ENCODE measurements around the gene ACOX3. TPM values are rescaled to one million over a fixed set of nuclear protein-coding genes. Genes with fewer than 3 reads are reported as not detected.

ACOX3 gene
- total and polyA plus RNA-seq, 4 experiments from 2014 or later: 13.3 to 17.3 (median 16.4) TPM

DNA sequence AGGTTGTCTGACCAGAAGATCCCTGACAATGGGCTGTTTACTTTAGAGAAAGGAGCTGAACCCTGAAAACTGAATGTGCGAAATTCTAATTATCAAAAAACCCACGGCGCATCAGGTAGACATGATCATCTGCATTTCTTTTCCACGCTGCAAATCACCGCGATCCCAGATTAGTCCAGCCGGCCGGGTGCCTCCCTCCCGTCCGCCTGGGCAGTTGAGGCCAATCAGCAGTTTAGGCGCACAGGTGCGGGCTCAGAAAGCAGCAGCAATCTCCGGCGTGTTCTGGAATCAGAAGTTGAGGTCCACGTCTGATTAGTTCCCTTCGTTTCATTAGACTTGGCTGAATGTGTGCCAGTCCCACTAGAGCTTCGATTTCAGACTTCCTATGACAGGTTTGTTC lies 73.9 kb downstream of the ACOX3 start:
- POLR2A ChIA-PET (ENCODE audit: partially characterized antibody): interaction anchor here (0.7 kb wide), 1 partner anchor 208 kb away, joined by 4 read pairs; the partner anchor contains the start of gene ABLIM2
- DNase-seq: no peak
- intact Hi-C loops (cut with micrococcal nuclease): loop anchor here (1.0 kb wide), 1 partner anchor 24 kb away; no protein-coding TSS in a partner anchor
- Histone ChIP-seq H3K36me3 (ENCODE audit: insufficient read depth, low read length) (no peaks in the 10 kb centered on the region), H3K27ac (ENCODE audit: low read depth, low read length) (no peak overlapping the region), H3K4me1 (ENCODE audit: insufficient read depth, low read length) (no peaks in the 10 kb centered on the region), H3K9me3 (ENCODE audit: control insufficient read depth in 1 of 2, low read length in 2 of 2) (no peaks in the 10 kb centered on the region), H3K4me3 (ENCODE audit: low read length in 2 of 2) (no peak overlapping the region), H3K27me3 (ENCODE audit: insufficient read depth, low read length) (no peaks in the 10 kb centered on the region)
- Mint-ChIP-seq H3K9me3 (peaks cover 0 to 5% (median 1%) of the 10 kb centered on the region in 8 donors), H3K4me3 (no peak overlapping the region), H3K4me1 (no peaks in the 10 kb centered on the region), H3K27ac (no peak overlapping the region), H3K36me3 (peaks cover 12 to 30% of the 10 kb centered on the region in 2 donors), H3K27me3 (no peaks in the 10 kb centered on the region)
- CTCF ChIA-PET (ENCODE audit: partially characterized antibody): no interaction called here

DNA sequence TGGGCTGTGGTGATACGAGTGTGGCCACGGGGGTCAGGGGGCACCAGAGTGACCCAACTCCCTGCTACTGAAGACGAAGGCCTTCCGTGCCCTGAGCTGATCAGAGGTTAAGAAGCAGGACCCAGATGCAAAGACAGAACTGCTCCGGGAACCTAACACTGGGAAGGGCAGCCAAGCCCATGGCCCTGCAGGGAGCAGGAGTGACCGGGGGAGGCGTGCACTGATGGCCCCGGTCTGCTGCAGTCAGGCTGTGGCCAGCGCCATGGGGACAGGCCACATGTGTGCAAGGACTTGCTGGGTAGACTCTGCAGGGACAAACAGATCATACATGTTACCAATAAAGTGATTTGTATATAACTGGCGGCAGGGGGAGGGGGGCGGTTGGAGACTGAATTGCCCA lies 74.6 kb downstream of the ACOX3 start:
- POLR2A ChIA-PET (ENCODE audit: partially characterized antibody): no interaction called here
- Mint-ChIP-seq H3K27me3 (no peaks in the 10 kb centered on the region), H3K4me1 (no peaks in the 10 kb centered on the region)

DNA sequence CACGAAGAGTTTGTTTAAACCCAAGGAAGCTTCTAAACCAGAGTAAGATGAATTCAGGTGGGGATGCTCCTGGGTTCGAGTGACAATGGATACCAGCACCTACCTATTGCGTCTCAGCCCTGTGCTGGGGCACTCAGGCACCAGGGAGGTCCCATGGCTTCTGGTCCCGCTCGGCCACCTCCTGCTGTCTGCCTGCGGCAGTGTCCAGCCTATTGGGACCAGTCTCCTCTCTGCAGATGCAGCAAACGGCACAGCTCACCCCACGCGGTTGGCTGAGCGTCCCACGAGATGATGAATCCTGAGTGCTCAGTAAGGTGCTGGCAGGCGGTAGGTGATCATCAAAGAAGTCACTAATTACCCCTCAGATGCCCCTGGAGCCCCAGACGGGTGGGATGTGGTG lies 75.2 kb downstream of the ACOX3 start:
- ChIA-PET CTCF (ENCODE audit: partially characterized antibody) (no interaction called here), POLR2A (ENCODE audit: partially characterized antibody) (no interaction called here)
- Histone ChIP-seq H3K9me3 (ENCODE audit: control insufficient read depth in 1 of 2, low read length in 2 of 2) (no peaks in the 10 kb centered on the region), H3K36me3 (ENCODE audit: insufficient read depth, low read length) (no peaks in the 10 kb centered on the region), H3K4me3 (ENCODE audit: low read length in 2 of 2) (no peak overlapping the region), H3K27ac (ENCODE audit: low read depth, low read length) (no peak overlapping the region), H3K4me1 (ENCODE audit: insufficient read depth, low read length) (no peaks in the 10 kb centered on the region), H3K27me3 (ENCODE audit: insufficient read depth, low read length) (no peaks in the 10 kb centered on the region)
- no peaks in the 10 kb centered on the region for H3K4me1 Mint-ChIP-seq
- intact Hi-C loops (cut with micrococcal nuclease): no loop called here
- no peak for DNase-seq
- H3K4me3 Mint-ChIP-seq: no peak overlapping the region
- no peaks in the 10 kb centered on the region for H3K27me3 Mint-ChIP-seq
- no peak overlapping the region for H3K27ac Mint-ChIP-seq
- H3K9me3 Mint-ChIP-seq: peaks cover 0 to 8% (median 1%) of the 10 kb centered on the region in 8 donors
- H3K36me3 Mint-ChIP-seq: peaks cover 12 to 30% of the 10 kb centered on the region in 2 donors

More for the DNA sequence above, 74.6 kb downstream of the ACOX3 start:
- Mint-ChIP-seq H3K4me3 (no peak overlapping the region), H3K9me3 (peaks cover 0 to 7% (median 1%) of the 10 kb centered on the region in 8 donors), H3K27ac (no peak overlapping the region), H3K36me3 (peaks cover 12 to 30% of the 10 kb centered on the region in 2 donors)
- Histone ChIP-seq H3K27me3 (ENCODE audit: insufficient read depth, low read length) (no peaks in the 10 kb centered on the region), H3K9me3 (ENCODE audit: control insufficient read depth in 1 of 2, low read length in 2 of 2) (no peaks in the 10 kb centered on the region), H3K4me3 (ENCODE audit: low read length in 2 of 2) (no peak overlapping the region), H3K4me1 (ENCODE audit: insufficient read depth, low read length) (no peaks in the 10 kb centered on the region), H3K36me3 (ENCODE audit: insufficient read depth, low read length) (no peaks in the 10 kb centered on the region), H3K27ac (ENCODE audit: low read depth, low read length) (no peak overlapping the region)
- no peak for DNase-seq
- CTCF ChIA-PET (ENCODE audit: partially characterized antibody): no interaction called here
- intact Hi-C loops (cut with micrococcal nuclease): loop anchor here (1.0 kb wide), 1 partner anchor 24 kb away; no protein-coding TSS in a partner anchor

DNA sequence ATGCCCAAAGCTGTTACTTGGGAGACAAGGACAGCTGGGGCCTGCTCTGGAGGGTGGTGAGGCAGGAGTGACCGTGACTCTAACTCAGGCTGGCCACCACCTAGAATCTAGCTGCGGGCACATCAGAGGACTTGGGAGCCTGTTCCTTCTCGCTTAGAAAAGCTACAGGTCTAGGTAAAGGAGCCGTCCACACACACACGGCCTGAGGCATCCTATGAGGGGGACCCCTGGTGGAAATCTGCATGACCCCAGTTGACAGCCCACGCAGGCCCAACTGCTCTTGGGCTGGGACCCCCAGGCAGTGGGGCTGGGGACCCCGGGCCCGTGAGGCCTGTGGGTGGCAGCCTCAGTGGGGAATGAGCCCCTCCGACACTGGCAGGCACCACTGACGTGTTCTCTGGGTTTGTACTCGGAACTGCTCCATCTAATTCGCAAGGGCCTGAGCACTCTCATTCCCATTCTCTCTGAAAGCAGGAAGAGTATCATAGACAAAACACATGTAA lies 75.6 kb downstream of the ACOX3 start:
- ChIA-PET CTCF (ENCODE audit: partially characterized antibody) (no interaction called here), POLR2A (ENCODE audit: partially characterized antibody) (no interaction called here)
- Histone ChIP-seq H3K27ac (ENCODE audit: low read depth, low read length) (no peak overlapping the region), H3K27me3 (ENCODE audit: insufficient read depth, low read length) (no peaks in the 10 kb centered on the region), H3K9me3 (ENCODE audit: control insufficient read depth in 1 of 2, low read length in 2 of 2) (no peaks in the 10 kb centered on the region), H3K4me1 (ENCODE audit: insufficient read depth, low read length) (no peaks in the 10 kb centered on the region), H3K4me3 (ENCODE audit: low read length in 2 of 2) (no peak overlapping the region), H3K36me3 (ENCODE audit: insufficient read depth, low read length) (no peaks in the 10 kb centered on the region)
- intact Hi-C loops (cut with micrococcal nuclease): no loop called here
- no peak for DNase-seq
- Mint-ChIP-seq H3K36me3 (peaks cover 12 to 30% of the 10 kb centered on the region in 2 donors), H3K9me3 (peaks cover 0 to 10% (median 1%) of the 10 kb centered on the region in 8 donors), H3K4me3 (no peak overlapping the region), H3K4me1 (no peaks in the 10 kb centered on the region), H3K27ac (no peak overlapping the region), H3K27me3 (no peaks in the 10 kb centered on the region)

DNA sequence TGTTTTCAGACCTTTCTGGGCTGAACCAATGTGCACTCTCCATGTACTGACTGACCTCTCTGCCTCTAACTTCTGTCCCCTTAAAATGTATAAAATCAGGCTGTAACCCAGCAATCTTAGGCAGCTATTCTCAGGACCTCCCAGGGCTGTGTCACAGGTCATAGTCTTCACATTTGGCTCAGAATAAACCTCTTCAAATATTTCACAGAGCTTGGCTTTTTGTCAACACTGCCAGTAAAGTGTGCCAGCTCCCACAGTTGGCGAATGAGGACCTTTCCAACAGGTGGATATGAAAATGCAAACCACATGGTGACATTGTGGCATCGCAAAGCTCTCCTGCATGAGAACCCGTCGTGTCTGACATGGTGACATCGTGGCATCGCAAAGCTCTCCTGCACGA lies 76.4 kb downstream of the ACOX3 start:
- POLR2A ChIA-PET (ENCODE audit: partially characterized antibody): no interaction called here

DNA sequence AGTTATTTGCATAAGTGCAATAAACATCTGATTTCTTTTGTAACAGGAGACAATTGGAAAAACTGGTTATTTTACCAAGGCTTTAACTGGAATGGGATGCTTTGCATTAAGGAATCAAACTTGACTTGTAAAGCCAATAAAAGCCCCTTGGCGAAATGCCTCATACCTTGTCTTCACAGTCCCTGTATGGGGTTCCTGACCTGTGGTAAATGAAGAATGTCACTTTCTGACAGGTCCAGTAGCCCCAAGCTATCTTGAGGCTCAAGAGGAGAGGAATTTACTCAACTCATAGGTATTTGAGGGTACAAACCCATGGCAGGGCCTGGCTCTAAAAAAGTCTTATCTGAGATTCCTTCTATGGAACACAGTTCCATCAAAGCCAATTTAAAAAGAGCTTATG lies 78.0 kb downstream of the ACOX3 start:
- CTCF ChIA-PET (ENCODE audit: partially characterized antibody): no interaction called here

More for the DNA sequence above, 76.4 kb downstream of the ACOX3 start:
- H3K36me3 ChIP-seq (ENCODE audit: insufficient read depth, low read length): no peaks in the 10 kb centered on the region
- H3K27ac ChIP-seq (ENCODE audit: low read depth, low read length): no peak overlapping the region
- H3K27me3 ChIP-seq (ENCODE audit: insufficient read depth, low read length): no peaks in the 10 kb centered on the region
- Mint-ChIP-seq H3K36me3 (peaks cover 12 to 30% of the 10 kb centered on the region in 2 donors), H3K4me3 (no peak overlapping the region), H3K9me3 (peaks cover 0 to 10% (median 1%) of the 10 kb centered on the region in 8 donors), H3K27me3 (no peaks in the 10 kb centered on the region), H3K4me1 (no peaks in the 10 kb centered on the region), H3K27ac (no peak overlapping the region)
- CTCF ChIA-PET (ENCODE audit: partially characterized antibody): no interaction called here
- H3K4me1 ChIP-seq (ENCODE audit: insufficient read depth, low read length): no peaks in the 10 kb centered on the region
- no peaks in the 10 kb centered on the region for H3K9me3 ChIP-seq (ENCODE audit: control insufficient read depth in 1 of 2, low read length in 2 of 2)
- intact Hi-C loops (cut with micrococcal nuclease): no loop called here
- H3K4me3 ChIP-seq (ENCODE audit: low read length in 2 of 2): no peak overlapping the region
- no peak for DNase-seq

DNA sequence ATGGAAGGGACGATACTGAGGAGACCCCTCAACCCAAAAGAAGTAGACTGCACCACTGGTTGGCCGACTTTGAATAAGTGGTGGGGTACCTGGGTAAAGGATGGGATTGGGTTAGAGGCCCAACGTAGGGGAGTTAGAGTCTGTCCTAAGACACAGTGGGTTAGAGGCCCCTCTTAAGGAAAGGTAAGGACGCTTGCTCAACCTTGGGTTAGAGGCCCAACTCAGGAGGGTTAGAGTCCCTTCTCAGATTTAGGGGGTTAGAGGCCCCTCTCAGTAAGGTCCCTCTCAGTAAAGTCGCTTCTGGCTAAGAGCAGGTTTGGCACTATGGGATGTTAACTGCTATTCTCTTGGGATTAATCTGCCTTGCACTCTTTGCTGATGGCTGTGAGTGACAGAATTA lies 81.3 kb downstream of the ACOX3 start:
- H3K36me3 Mint-ChIP-seq: peaks cover 0 to 14% of the 10 kb centered on the region in 2 donors
- CTCF ChIA-PET (ENCODE audit: partially characterized antibody): no interaction called here
- intact Hi-C loops (cut with micrococcal nuclease): no loop called here
- Histone ChIP-seq H3K4me1 (ENCODE audit: insufficient read depth, low read length) (no peaks in the 10 kb centered on the region), H3K36me3 (ENCODE audit: insufficient read depth, low read length) (no peaks in the 10 kb centered on the region), H3K4me3 (ENCODE audit: low read length in 2 of 2) (no peak overlapping the region), H3K27ac (ENCODE audit: low read depth, low read length) (no peak overlapping the region), H3K9me3 (ENCODE audit: control insufficient read depth in 1 of 2, low read length in 2 of 2) (no peaks in the 10 kb centered on the region), H3K27me3 (ENCODE audit: insufficient read depth, low read length) (no peaks in the 10 kb centered on the region)
- H3K9me3 Mint-ChIP-seq: peaks cover 0 to 11% (median 1%) of the 10 kb centered on the region in 8 donors
- no peak overlapping the region for H3K27ac Mint-ChIP-seq
- peaks cover 2 to 3% of the 10 kb centered on the region in 2 donors for H3K27me3 Mint-ChIP-seq
- no peak overlapping the region for H3K4me3 Mint-ChIP-seq
- DNase-seq: no peak
- POLR2A ChIA-PET (ENCODE audit: partially characterized antibody): no interaction called here
- no peaks in the 10 kb centered on the region for H3K4me1 Mint-ChIP-seq

More for the DNA sequence above, 78.0 kb downstream of the ACOX3 start:
- no peak for DNase-seq
- H3K27ac Mint-ChIP-seq: no peak overlapping the region
- no peak overlapping the region for H3K4me3 Mint-ChIP-seq
- H3K4me1 ChIP-seq (ENCODE audit: insufficient read depth, low read length): no peaks in the 10 kb centered on the region
- H3K36me3 Mint-ChIP-seq: peaks cover 12 to 30% of the 10 kb centered on the region in 2 donors
- H3K27me3 Mint-ChIP-seq: peaks cover 0 to 2% of the 10 kb centered on the region in 2 donors
- no peak overlapping the region for H3K4me3 ChIP-seq (ENCODE audit: low read length in 2 of 2)
- peaks cover 0 to 10% (median 1%) of the 10 kb centered on the region in 8 donors for H3K9me3 Mint-ChIP-seq
- H3K27ac ChIP-seq (ENCODE audit: low read depth, low read length): no peak overlapping the region
- no peaks in the 10 kb centered on the region for H3K36me3 ChIP-seq (ENCODE audit: insufficient read depth, low read length)
- POLR2A ChIA-PET (ENCODE audit: partially characterized antibody): no interaction called here
- H3K27me3 ChIP-seq (ENCODE audit: insufficient read depth, low read length): no peaks in the 10 kb centered on the region
- intact Hi-C loops (cut with micrococcal nuclease): no loop called here
- H3K4me1 Mint-ChIP-seq: no peaks in the 10 kb centered on the region
- no peaks in the 10 kb centered on the region for H3K9me3 ChIP-seq (ENCODE audit: control insufficient read depth in 1 of 2, low read length in 2 of 2)

Data from CD4-positive, alpha-beta memory T cell (primary cell).